HCT116 (cell line): ENCODE measurements around the gene CRLF1. TPM values are rescaled to one million over a fixed set of nuclear protein-coding genes. Genes with fewer than 3 reads are reported as not detected.

Experiments used
- ATAC-seq: fragments of 200-7000 bp; cut with Tn5 transposase; 2 replicates; pipeline ENCODE4 v1.9.1; 2020; ENCODE audit warnings: mild to moderate bottlenecking, moderate library complexity
- BruUV-seq: library from RNA; stranded (reverse); fragments of 400-500 nt; replicated peaks from 2 replicates; lab custom pipeline; 2021; lab: Mats Ljungman, UMichigan
- CTCF ChIA-PET: fragments of 300-600 bp; sonication (Branson Sonifier 250); formaldehyde crosslinking; loops from one replicate; lab custom pipeline; 2021; ENCODE audit warnings: antibody characterized with exemption; lab: Charles Lee
- POLR2A ChIA-PET: fragments of 300-600, 350-600 bp; sonication (Branson Sonifier 250); formaldehyde crosslinking; loops from one replicate; lab custom pipeline; 2021; ENCODE audit warnings: antibody characterized with exemption; lab: Charles Lee
- RAD21 ChIA-PET, 2 experiments: fragments of 300-600 bp; sonication (Branson Sonifier 250); formaldehyde crosslinking; loops; one replicate each; lab custom pipeline; 2023; ENCODE audit warnings: low total read pairs in 2 of 2; ENCODE audit not compliant: uncharacterized antibody in 2 of 2, unreplicated experiment in 2 of 2, low non-redundant PET in 1 of 2; lab: Charles Lee
- DNase-seq: peaks from one replicate; pipeline ENCODE4 v3.0.0-alpha.2; 2010; ENCODE audit warnings: low read depth, low spot score
- H2AFZ ChIP-seq: fragments of 200-600 bp; shearing (Covaris generic), sonication (generic); 2 replicates; pipeline ENCODE4 v1.6.1; 2017; ENCODE audit warnings: low read depth, mixed run types, mixed read lengths, antibody characterized with exemption, low read length; ENCODE audit not compliant: poor library complexity, severe bottlenecking
- H3K27ac ChIP-seq: 2 replicates; pipeline ENCODE4 v1.5.1; 2012; ENCODE audit warnings: low read depth, low read length
- H3K27me3 ChIP-seq: fragments of 200-600 bp; sonication (generic); 2 replicates; pipeline ENCODE4 v1.6.1; 2016; ENCODE audit warnings: mixed run types, low read length, mixed read lengths; ENCODE audit not compliant: insufficient read depth
- H3K36me3 ChIP-seq, 2 experiments: fragments of 200-500 bp in 1 of 2; fragments of 200-600 bp in 1 of 2; sonication (Bioruptor generic) in 1 of 2; sonication (generic) in 1 of 2; 2 replicates each; pipeline versions ENCODE4 v1.5.1 to v1.6.1; 2014 to 2016; ENCODE audit warnings: low read length in 2 of 2, inconsistent platforms in 1 of 2, mixed read lengths in 1 of 2, mixed run types in 1 of 2; ENCODE audit not compliant: insufficient read depth in 2 of 2, control insufficient read depth in 1 of 2
- H3K4me1 ChIP-seq, 2 experiments: fragments of 200-600 bp in 1 of 2; sonication (generic) in 1 of 2; 2 replicates each; pipeline versions ENCODE4 v1.5.1 to v1.6.1; 2012 to 2017; ENCODE audit warnings: low read length in 2 of 2, inconsistent platforms in 1 of 2, mild to moderate bottlenecking in 1 of 2, mixed read lengths in 1 of 2, mixed run types in 1 of 2, moderate library complexity in 1 of 2; ENCODE audit not compliant: insufficient read depth in 2 of 2, control insufficient read depth in 1 of 2
- H3K4me2 ChIP-seq: fragments of 200-600 bp; sonication (generic); 2 replicates; pipeline ENCODE4 v1.6.1; 2017; ENCODE audit warnings: mixed run types, low read length, mixed read lengths
- H3K4me3 ChIP-seq, 2 experiments: fragments of 200-600 bp in 1 of 2; sonication (generic) in 1 of 2; replicated peaks in 1 of 2; 2 replicates each; pipeline ENCODE4 v1.5.1; 2011 to 2016; ENCODE audit warnings: low read length in 2 of 2, control low read depth in 1 of 2, low read depth in 1 of 2, mild to moderate bottlenecking in 1 of 2, mixed read lengths in 1 of 2, mixed run types in 1 of 2
- H3K79me2 ChIP-seq: fragments of 200-600 bp; sonication (generic); 2 replicates; pipeline ENCODE4 v1.6.1; 2017; ENCODE audit warnings: mild to moderate bottlenecking, mixed run types, low read length, moderate library complexity, mixed read lengths; ENCODE audit not compliant: insufficient read depth
- H3K9ac ChIP-seq: fragments of 200-600 bp; sonication (generic); 2 replicates; pipeline ENCODE4 v1.6.1; 2016; ENCODE audit warnings: low read length, mixed read lengths
- H3K9me2 ChIP-seq: fragments of 200-600 bp; sonication (generic), shearing (Covaris generic); 2 replicates; pipeline ENCODE4 v1.6.1; 2017; ENCODE audit warnings: mixed run types, mild to moderate bottlenecking, moderate library complexity; ENCODE audit not compliant: insufficient read depth
- H3K9me3 ChIP-seq, 2 experiments: fragments of 200-500 bp in 1 of 2; fragments of 200-600 bp in 1 of 2; sonication (Bioruptor generic) in 1 of 2; sonication (generic) in 1 of 2; 2 replicates each; pipeline ENCODE4 v1.6.1; 2014 to 2017; ENCODE audit warnings: low read length in 2 of 2, mixed read lengths in 2 of 2, inconsistent platforms in 1 of 2, low read depth in 1 of 2, mild to moderate bottlenecking in 1 of 2, mixed run types in 1 of 2, moderate library complexity in 1 of 2; ENCODE audit not compliant: control insufficient read depth in 1 of 2, insufficient read depth in 1 of 2
- H4K20me1 ChIP-seq: fragments of 200-600 bp; sonication (generic), shearing (Covaris generic); 2 replicates; pipeline ENCODE4 v1.6.1; 2017; ENCODE audit warnings: mixed run types, mild to moderate bottlenecking, moderate library complexity; ENCODE audit not compliant: insufficient read depth
- CBX3 ChIP-seq: IDR thresholded peaks from 2 replicates; pipeline ENCODE4 v1.6.1; 2012; ENCODE audit warnings: low read depth
- CEBPB ChIP-seq: IDR thresholded peaks from 2 replicates; pipeline ENCODE4 v1.6.1; 2012; ENCODE audit warnings: low read depth
- EGR1 ChIP-seq: IDR thresholded peaks from 2 replicates; pipeline ENCODE4 v1.6.1; 2012; ENCODE audit warnings: low read depth
- EZH2 ChIP-seq: fragments of 200-600 bp; sonication (generic); IDR thresholded peaks from 2 replicates; pipeline ENCODE4 v1.6.1; 2017; ENCODE audit warnings: antibody characterized with exemption, mixed run types
- EZH2phosphoT487 ChIP-seq: fragments of 200-600 bp; IDR thresholded peaks from 2 replicates; pipeline ENCODE4 v1.6.1; 2018; ENCODE audit warnings: antibody characterized with exemption, borderline replicate concordance
- FOSL1 ChIP-seq: IDR thresholded peaks from 2 replicates; pipeline ENCODE4 v1.6.1; 2012; ENCODE audit warnings: low read depth
- POLR2AphosphoS5 ChIP-seq: IDR thresholded peaks from 2 replicates; pipeline ENCODE4 v1.6.1; 2011; ENCODE audit warnings: mild to moderate bottlenecking, low read depth, low read length, moderate library complexity
- RAD21 ChIP-seq: IDR thresholded peaks from 2 replicates; pipeline ENCODE4 v1.6.1; 2012; ENCODE audit warnings: low read depth, mild to moderate bottlenecking
- SIN3A ChIP-seq: IDR thresholded peaks from 2 replicates; pipeline ENCODE4 v1.6.1; 2012; ENCODE audit warnings: low read depth
- TCF7L2 ChIP-seq: IDR thresholded peaks from 2 replicates; pipeline ENCODE4 v1.7.0; 2011; ENCODE audit warnings: borderline replicate concordance, inconsistent platforms; ENCODE audit not compliant: insufficient read depth, insufficient read length; ENCODE audit errors: extremely low read depth
- YY1 ChIP-seq: IDR thresholded peaks from 2 replicates; pipeline ENCODE4 v1.6.1; 2011; ENCODE audit warnings: low read length, low read depth, moderate library complexity, mild to moderate bottlenecking; ENCODE audit not compliant: insufficient replicate concordance; ENCODE audit errors: extremely low read depth
- ZNF274 ChIP-seq: fragments of 200-500 bp; sonication (Bioruptor generic); IDR thresholded peaks from 2 replicates; pipeline ENCODE4 v1.6.1; 2014; ENCODE audit warnings: mild to moderate bottlenecking, low read depth, low read length, inconsistent platforms
- intact Hi-C: fragments of 100-400 bp; cut with micrococcal nuclease; formaldehyde crosslinking; loops from 2 replicates; pipeline ENCODE4 v1.10.0; 2022
- total RNA-seq: library from RNA; stranded (reverse); gene quantifications from one replicate; pipeline ENCODE4 v1.2.1, GENCODE V29; 2021; ENCODE audit not compliant: unreplicated experiment
- TF ChIP-seq, protein P1 (sequence below): IDR thresholded peaks from 2 replicates; pipeline ENCODE4 v1.6.1; 2012
- TF ChIP-seq, protein P2 (sequence below), 3 experiments: fragments of 200-600 bp in 1 of 3; sonication (generic) in 1 of 3; IDR thresholded peaks in 2 of 3; conservative IDR thresholded peaks in 1 of 3; 2 replicates each; pipeline ENCODE4 v1.5.1; 2012 to 2017; ENCODE audit warnings: low read depth in 2 of 3, low read length in 2 of 3, antibody characterized with exemption in 1 of 3, borderline replicate concordance in 1 of 3, control low read depth in 1 of 3, mild to moderate bottlenecking in 1 of 3, mixed read lengths in 1 of 3, mixed run types in 1 of 3, moderate library complexity in 1 of 3; ENCODE audit not compliant: insufficient read depth in 1 of 3
- TF ChIP-seq, protein P3 (sequence below): IDR thresholded peaks from 2 replicates; pipeline ENCODE4 v1.6.1; 2011; ENCODE audit warnings: mild to moderate bottlenecking, low read length, moderate library complexity; ENCODE audit not compliant: insufficient replicate concordance; ENCODE audit errors: extremely low read depth

CRLF1 gene
- total RNA-seq, 1 experiment from 2014 or later, result 43.0 TPM

DNA sequence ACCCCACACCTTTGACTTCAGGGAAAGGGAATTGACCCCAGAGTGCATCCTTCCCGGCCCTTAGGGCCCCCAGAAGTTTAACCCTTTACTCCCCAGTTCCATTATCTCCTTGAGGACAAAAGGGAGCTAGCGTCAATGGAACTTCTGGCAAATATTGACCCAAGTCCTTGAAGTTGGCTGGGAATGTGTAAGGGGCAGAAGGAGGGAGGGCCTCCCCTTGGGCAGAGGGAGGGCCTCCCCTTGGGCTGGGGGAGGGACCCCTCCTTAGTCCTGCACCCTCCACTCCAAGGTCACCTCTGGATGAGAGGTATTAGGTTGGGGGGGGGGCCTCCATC lies 3.1 kb upstream of the CRLF1 start:
- ATAC-seq (no peak), DNase-seq (no peak)
- Histone ChIP-seq H3K36me3 (no peaks in the 10 kb centered on the region), H2AFZ (no peak overlapping the region), H3K79me2 (no peaks in the 10 kb centered on the region), H3K9me2 (no peaks in the 10 kb centered on the region), H3K4me2 (no peak overlapping the region), H3K9ac (no peak overlapping the region), H3K4me1 (peaks cover 25 to 52% of the 10 kb centered on the region in 2 experiments), H4K20me1 (no peaks in the 10 kb centered on the region), H3K9me3 (no peaks in the 10 kb centered on the region), H3K27me3 (peaks cover 33% of the 10 kb centered on the region; the same call in 1 of the 2 replicates), H3K27ac (no peak overlapping the region), H3K4me3 (no peak overlapping the region)
- POLR2A ChIA-PET, result no interaction called here
- CTCF ChIA-PET, result no interaction called here
- no TSS peak for BruUV-seq
- TF ChIP-seq CBX3 (no peak), EZH2phosphoT487 (no peak), SIN3A (no peak), YY1 (no peak), FOSL1 (no peak), ZNF274 (no peak), TCF7L2 (no peak), EGR1 (no peak), CEBPB (no peak), POLR2AphosphoS5 (no peak), EZH2 (no peak), RAD21 (no peak)
- TF ChIP-seq, protein P1, sequence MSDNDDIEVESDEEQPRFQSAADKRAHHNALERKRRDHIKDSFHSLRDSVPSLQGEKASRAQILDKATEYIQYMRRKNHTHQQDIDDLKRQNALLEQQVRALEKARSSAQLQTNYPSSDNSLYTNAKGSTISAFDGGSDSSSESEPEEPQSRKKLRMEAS, result no peak
- TF ChIP-seq, protein P2, sequence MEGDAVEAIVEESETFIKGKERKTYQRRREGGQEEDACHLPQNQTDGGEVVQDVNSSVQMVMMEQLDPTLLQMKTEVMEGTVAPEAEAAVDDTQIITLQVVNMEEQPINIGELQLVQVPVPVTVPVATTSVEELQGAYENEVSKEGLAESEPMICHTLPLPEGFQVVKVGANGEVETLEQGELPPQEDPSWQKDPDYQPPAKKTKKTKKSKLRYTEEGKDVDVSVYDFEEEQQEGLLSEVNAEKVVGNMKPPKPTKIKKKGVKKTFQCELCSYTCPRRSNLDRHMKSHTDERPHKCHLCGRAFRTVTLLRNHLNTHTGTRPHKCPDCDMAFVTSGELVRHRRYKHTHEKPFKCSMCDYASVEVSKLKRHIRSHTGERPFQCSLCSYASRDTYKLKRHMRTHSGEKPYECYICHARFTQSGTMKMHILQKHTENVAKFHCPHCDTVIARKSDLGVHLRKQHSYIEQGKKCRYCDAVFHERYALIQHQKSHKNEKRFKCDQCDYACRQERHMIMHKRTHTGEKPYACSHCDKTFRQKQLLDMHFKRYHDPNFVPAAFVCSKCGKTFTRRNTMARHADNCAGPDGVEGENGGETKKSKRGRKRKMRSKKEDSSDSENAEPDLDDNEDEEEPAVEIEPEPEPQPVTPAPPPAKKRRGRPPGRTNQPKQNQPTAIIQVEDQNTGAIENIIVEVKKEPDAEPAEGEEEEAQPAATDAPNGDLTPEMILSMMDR (IDR thresholded peaks at IDR 0.05 in 2 of 3, conservative IDR thresholded peaks at IDR 0.05 in 1 of 3; ENCODE audit: borderline replicate concordance in 1 of 3, insufficient read depth in 1 of 3, low read depth in 2 of 3, low read length in 2 of 3), result no peak
- TF ChIP-seq, protein P3, sequence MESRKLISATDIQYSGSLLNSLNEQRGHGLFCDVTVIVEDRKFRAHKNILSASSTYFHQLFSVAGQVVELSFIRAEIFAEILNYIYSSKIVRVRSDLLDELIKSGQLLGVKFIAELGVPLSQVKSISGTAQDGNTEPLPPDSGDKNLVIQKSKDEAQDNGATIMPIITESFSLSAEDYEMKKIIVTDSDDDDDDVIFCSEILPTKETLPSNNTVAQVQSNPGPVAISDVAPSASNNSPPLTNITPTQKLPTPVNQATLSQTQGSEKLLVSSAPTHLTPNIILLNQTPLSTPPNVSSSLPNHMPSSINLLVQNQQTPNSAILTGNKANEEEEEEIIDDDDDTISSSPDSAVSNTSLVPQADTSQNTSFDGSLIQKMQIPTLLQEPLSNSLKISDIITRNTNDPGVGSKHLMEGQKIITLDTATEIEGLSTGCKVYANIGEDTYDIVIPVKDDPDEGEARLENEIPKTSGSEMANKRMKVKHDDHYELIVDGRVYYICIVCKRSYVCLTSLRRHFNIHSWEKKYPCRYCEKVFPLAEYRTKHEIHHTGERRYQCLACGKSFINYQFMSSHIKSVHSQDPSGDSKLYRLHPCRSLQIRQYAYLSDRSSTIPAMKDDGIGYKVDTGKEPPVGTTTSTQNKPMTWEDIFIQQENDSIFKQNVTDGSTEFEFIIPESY, result no peak
- RAD21 ChIA-PET, result interaction anchor here in 1 of 2 experiments (0.6 kb wide), 1 partner anchor 146 kb away, joined by 6 read pairs; no protein-coding TSS in a partner anchor
- intact Hi-C loops, result no loop called here
